Measurements from ENCODE around the gene ABCG2.

Gene ABCG2

DNA sequence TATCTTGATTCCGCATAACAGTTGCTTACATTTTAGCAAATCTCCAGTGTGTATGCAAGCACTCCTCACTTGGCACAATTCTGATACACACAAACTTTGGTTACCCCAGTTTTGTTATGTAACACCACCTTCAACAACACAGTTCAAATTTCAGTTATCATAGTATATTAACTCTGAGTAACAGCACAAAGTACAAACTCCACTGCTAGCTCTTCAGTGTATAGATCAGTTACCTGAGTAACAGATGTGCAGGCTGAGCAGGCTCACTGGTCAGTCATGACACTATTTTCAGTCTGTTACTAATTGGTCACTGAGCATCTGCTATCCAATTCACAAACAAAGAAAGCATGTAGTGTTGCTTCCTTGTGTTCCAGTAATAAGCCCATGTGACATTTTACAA is 95.6 kb downstream of the ABCG2 start:
- no peak for DNase-seq

DNA sequence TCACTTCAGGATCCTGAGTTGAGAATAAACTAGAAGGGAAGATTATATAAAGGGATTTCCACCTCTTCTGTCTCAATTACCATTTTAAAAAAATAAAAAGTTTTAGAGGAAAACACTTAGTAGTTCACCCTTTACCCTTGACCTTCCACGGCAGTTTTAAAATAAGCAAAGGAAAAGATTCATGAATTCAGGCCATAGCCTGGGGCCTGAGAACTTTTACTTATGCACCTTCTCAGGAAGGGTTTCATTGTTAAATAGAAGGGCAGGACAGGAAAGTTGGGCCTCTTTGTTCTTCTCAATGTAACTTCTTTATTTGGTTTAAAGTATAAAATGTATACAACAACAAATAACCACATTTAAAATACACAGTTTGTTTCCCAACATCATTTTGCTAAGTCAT is 96.1 kb downstream of the ABCG2 start:
- DNase-seq: no peak

DNA sequence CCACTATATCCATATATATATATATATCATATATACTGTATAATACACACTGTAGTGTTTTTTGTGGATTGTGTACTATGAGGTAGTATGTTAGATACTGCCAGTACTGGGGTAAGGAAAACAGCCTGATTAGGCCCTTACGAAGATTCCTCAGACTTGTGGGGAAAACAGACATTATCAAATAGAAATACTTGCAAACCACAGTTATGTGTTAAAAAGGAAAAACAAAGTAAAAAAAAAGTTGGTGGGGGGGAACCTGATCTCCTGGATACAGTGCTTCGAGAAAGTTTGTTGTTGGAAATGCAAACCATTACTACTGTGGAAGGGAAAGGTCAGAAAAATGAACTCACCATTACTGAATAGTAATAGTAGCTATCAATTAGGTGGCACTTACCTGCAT is 98.0 kb downstream of the ABCG2 start:
- no peak for DNase-seq

DNA sequence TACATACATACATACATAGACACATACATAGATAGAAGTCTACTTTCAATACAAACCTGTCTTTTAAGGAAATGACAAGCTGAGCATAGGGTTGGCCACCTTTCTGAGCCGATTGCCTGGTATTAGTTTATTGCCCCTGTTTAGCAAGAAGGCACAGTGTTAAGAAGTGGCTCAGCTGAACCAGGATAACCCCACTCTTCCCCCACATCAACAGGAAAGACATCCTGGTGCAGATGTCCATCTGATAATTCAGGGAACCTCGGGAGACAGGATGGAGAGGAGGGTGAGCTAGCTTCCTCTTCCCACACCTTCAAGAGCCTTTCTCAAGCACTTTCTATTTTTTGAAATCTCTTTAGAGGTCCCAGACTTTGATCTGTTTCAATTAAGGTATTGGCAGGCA is 98.7 kb downstream of the ABCG2 start:
- no peak for DNase-seq

DNA sequence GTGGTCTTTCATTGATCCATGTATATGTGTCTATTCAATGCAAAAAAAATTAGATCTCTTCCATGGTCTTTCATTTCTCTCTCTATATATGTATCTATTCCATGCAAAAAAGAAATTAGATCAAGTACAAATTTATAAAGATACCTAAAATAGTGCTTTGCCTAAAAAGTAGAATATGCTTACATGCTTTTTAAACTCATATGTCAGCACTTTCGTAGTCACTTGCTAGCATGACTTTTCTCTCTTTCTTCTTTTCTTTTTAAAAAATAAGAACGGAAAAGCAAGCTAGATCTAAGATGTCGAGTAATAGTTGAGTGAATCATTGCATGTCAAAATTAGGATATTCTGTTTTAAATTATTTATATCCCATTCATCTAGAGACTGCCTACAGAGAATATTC is 100.1 kb downstream of the ABCG2 start:
- DNase-seq: no peak

DNA sequence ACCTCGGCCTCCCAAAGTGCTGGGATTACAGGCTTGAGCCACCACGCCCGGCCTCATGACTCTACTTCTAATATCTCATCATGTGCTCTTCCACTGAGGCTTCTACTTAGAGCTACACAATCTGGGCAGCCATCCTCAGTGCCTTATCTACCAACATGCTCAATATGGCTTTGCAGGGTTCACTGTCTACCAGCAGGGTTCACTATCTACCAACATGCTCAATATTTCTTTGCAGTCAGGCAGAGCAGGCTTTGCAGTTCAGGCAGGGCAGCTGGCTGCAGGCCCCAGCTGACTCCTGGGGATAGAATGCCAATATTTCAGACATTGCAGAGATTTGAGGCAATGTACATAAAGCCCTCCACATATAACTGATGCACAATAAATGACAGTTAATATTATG is 103.5 kb downstream of the ABCG2 start:
- DNase-seq: no peak

DNA sequence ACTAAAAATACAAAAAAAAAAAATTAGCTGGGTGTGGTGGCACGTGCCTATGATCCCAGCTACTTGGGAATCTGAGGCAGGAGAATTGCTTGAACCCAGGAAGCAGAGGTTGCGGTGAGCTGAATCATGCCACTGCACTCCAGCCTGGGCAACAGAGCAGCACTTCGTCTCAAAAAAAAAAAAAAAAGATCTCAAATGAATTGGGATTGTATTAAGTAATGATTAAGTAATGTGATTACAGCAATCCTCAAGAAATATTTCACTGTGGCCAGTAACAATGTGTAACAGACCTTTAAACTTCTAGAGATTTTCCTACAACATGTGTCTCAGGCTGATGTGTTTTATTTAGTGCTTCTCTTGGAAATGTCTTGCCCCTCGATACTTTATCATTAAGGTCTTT is 104.2 kb downstream of the ABCG2 start:
- no peak for DNase-seq

DNA sequence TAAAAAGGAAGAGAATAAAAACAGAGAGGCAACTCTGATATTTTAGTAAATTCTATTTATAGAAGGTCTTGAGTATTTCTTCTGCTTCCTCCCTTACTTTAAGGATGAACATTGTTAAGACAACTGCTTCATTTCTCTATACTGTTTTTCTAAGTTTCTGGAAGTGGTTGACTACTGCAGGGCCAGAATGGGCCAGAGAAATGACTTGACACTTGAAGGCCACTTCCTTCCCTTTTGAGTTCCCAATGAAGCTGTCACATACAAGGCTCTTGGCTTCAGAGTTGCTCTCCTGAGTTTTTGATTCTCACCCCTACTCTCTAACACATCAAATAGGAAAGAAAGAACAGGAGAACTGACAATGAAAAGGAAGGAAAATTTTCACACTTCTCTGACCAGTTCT is 113.4 kb downstream of the ABCG2 start:
- no peak for DNase-seq

DNA sequence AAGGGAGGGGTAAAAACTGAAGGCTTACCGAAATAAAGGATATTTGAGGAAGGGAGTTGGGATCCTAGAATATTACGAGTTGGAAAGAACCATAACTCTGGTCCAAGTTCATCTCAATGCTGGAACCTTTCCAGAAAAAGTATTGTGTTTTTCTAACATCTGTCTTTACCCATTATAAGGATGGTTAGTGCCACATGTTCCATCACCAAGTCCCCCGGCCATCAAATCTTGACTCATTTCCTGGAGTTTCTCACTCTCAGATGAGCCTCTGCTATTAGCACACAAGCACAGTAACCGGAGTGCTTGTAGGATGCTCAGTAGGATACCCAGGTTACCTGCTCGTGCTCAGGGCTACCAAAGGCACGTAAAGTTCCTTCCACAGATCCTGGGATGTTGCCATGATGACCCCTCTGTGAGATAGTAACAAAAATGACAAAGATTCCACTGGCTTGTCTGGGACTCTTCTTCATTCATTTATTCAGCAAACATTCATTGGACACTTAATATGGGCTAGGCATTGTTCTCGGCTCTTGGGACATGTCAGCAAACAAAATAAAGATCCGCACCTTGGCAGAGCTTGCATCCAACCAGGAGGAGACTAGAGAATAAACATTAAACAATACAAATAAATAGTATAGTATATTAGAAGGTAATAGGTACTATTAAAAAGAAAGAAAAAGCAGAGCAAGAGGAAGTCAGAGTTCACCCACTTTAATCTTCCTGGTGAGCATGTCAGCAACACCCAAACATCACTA is 114.7 kb downstream of the ABCG2 start:
- DNase-seq: no peak

DNA sequence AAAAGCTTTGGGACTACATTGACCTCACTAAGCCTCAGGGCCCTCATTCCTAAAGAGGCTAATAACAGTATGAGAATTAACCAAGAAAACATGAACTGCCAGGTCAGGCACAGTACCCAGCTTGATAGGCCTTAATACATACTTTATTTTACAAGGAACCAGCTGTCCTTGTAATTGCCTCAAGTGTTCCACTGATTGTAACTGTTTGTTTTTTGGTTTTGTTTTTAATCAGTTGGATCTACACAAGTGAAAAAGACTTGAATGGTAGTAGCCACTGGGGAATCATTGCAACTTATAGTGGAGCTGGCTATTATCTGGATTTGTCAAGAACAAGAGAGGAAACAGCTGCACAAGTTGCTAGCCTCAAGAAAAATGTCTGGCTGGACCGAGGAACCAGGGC is 115.4 kb downstream of the ABCG2 start:
- DNase-seq: no peak

DNA sequence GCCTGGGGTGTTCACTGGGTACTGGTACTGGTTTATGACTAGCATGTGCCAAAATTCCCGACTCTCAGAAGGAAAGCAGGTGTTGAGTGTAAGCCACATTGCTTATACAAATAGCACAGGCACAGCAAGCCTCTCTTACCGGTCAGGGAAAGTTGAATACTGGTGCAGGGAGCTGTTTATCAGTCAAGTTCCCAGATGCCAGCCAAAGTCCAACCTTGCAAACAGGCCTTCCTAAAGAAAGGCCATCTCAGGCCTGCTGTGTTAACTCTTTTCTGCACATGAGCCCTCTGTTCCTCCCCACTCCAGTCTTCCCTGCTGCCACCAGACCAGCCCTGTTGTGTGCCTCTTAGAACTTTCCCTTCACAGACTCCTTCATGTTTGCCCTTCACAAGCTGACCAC is 116.8 kb downstream of the ABCG2 start:
- DNase-seq: no peak

DNA sequence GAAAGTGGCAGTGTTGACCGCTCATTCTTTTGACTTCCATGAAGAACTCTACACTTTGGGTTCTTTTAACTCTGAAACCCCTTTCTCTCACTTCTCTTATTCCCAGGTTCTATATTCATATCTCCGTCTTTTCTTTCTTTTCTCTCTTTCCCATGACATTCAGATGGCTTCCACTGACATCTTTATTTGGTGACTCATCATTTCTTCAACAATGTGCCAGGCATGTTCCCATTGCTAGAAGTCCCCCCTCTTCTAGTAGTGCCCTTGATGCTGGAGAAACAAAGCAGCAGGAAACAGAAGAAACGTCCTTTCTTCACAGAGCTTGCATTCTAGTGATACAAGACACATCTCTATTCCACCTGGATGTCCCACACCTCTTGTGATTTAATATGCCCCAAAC is 117.7 kb downstream of the ABCG2 start:
- no peak for DNase-seq

Data from NCI-H1105 (cell line).